ENCODE results near the gene SFTPD. TPM values are rescaled to one million over a fixed set of nuclear protein-coding genes. Genes with fewer than 3 reads are reported as not detected.

The SFTPD gene
- total and polyA plus RNA-seq, 4 experiments from 2014 or later: not detected

- peaks cover 33 to 47% of the 10 kb centered on the region in 2 donors for H3K27me3 Mint-ChIP-seq
- no peak overlapping the region for H3K4me3 Mint-ChIP-seq
- H3K4me1 ChIP-seq (ENCODE audit: insufficient read depth, low read length): no peaks in the 10 kb centered on the region
- intact Hi-C loops (cut with micrococcal nuclease): no loop called here
- H3K27me3 ChIP-seq (ENCODE audit: insufficient read depth, low read length): no peaks in the 10 kb centered on the region
- peaks cover 0 to 6% of the 10 kb centered on the region in 2 donors for H3K36me3 Mint-ChIP-seq
- H3K9me3 Mint-ChIP-seq: peaks cover 0 to 15% (median 4%) of the 10 kb centered on the region in 8 donors
- CTCF ChIA-PET (ENCODE audit: partially characterized antibody): no interaction called here
- H3K27ac ChIP-seq (ENCODE audit: low read depth, low read length): no peak overlapping the region
- H3K9me3 ChIP-seq (ENCODE audit: control insufficient read depth in 1 of 2, low read length in 2 of 2): no peaks in the 10 kb centered on the region
- H3K4me1 Mint-ChIP-seq: peaks cover 3 to 13% (median 7%) of the 10 kb centered on the region in 4 donors
- no peaks in the 10 kb centered on the region for H3K36me3 ChIP-seq (ENCODE audit: insufficient read depth, low read length)
- POLR2A ChIA-PET (ENCODE audit: partially characterized antibody): no interaction called here
- no peak overlapping the region for H3K27ac Mint-ChIP-seq
- no peak for DNase-seq
- no peak overlapping the region for H3K4me3 ChIP-seq (ENCODE audit: low read length in 2 of 2)
Measured at GRCh38 chr10:79983286-79983909, 34.5 kb upstream of the SFTPD start.

DNA sequence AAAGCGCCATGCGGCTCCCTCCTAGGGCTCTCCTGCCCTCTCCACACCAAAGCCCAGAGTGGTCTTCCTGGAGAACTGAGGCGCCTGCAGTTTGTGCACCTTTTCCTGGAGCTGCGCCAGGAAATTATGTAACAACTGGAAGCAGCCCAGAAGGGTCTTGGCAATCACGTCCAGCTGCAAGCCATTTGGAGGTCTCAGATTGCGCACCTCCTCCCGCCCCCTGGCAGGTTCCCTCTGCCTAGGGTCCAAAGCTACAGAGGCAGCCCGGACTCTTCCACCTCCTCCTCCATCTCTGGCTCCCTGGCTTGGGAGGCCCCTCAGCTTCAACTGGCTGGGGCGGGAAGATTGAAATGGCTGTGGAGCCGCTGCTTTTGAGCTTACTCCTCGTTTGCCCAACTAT, 34.0 kb upstream of the SFTPD start:
- no peaks in the 10 kb centered on the region for H3K9me3 ChIP-seq (ENCODE audit: control insufficient read depth in 1 of 2, low read length in 2 of 2)
- no peak overlapping the region for H3K27ac ChIP-seq (ENCODE audit: low read depth, low read length)
- Mint-ChIP-seq H3K4me1 (peaks cover 3 to 13% (median 7%) of the 10 kb centered on the region in 4 donors), H3K9me3 (peaks cover 0 to 11% (median 2%) of the 10 kb centered on the region in 8 donors), H3K27me3 (peaks cover 33 to 47% of the 10 kb centered on the region in 2 donors), H3K27ac (no peak overlapping the region), H3K4me3 (no peak overlapping the region), H3K36me3 (peaks cover 0 to 4% of the 10 kb centered on the region in 2 donors)
- no peaks in the 10 kb centered on the region for H3K4me1 ChIP-seq (ENCODE audit: insufficient read depth, low read length)
- H3K36me3 ChIP-seq (ENCODE audit: insufficient read depth, low read length): no peaks in the 10 kb centered on the region
- ChIA-PET POLR2A (ENCODE audit: partially characterized antibody) (no interaction called here), CTCF (ENCODE audit: partially characterized antibody) (no interaction called here)
- no peaks in the 10 kb centered on the region for H3K27me3 ChIP-seq (ENCODE audit: insufficient read depth, low read length)
- intact Hi-C loops (cut with micrococcal nuclease): no loop called here
- no peak overlapping the region for H3K4me3 ChIP-seq (ENCODE audit: low read length in 2 of 2)
- DNase-seq: no peak

GRCh38 chr10:79982362-79982800, 33.5 kb upstream of the SFTPD start:
- Histone ChIP-seq H3K27ac (ENCODE audit: low read depth, low read length) (no peak overlapping the region), H3K4me3 (ENCODE audit: low read length in 2 of 2) (no peak overlapping the region), H3K27me3 (ENCODE audit: insufficient read depth, low read length) (no peaks in the 10 kb centered on the region), H3K9me3 (ENCODE audit: control insufficient read depth in 1 of 2, low read length in 2 of 2) (no peaks in the 10 kb centered on the region), H3K36me3 (ENCODE audit: insufficient read depth, low read length) (no peaks in the 10 kb centered on the region), H3K4me1 (ENCODE audit: insufficient read depth, low read length) (no peaks in the 10 kb centered on the region)
- H3K27me3 Mint-ChIP-seq: peaks cover 37 to 48% of the 10 kb centered on the region in 2 donors
- no peak for DNase-seq
- peaks cover 3 to 13% (median 7%) of the 10 kb centered on the region in 4 donors for H3K4me1 Mint-ChIP-seq
- POLR2A ChIA-PET (ENCODE audit: partially characterized antibody): no interaction called here
- peaks cover 0 to 6% (median 1%) of the 10 kb centered on the region in 8 donors for H3K9me3 Mint-ChIP-seq
- intact Hi-C loops (cut with micrococcal nuclease): no loop called here
- no peak overlapping the region for H3K4me3 Mint-ChIP-seq
- CTCF ChIA-PET (ENCODE audit: partially characterized antibody): no interaction called here
- H3K36me3 Mint-ChIP-seq: peaks cover 0 to 3% of the 10 kb centered on the region in 2 donors
- H3K27ac Mint-ChIP-seq: no peak overlapping the region

GRCh38 chr10:79981450-79982361, 32.8 kb upstream of the SFTPD start:
- no peak overlapping the region for H3K27ac ChIP-seq (ENCODE audit: low read depth, low read length)
- no peaks in the 10 kb centered on the region for H3K9me3 ChIP-seq (ENCODE audit: control insufficient read depth in 1 of 2, low read length in 2 of 2)
- ChIA-PET CTCF (ENCODE audit: partially characterized antibody) (no interaction called here), POLR2A (ENCODE audit: partially characterized antibody) (no interaction called here)
- Mint-ChIP-seq H3K27ac (no peak overlapping the region), H3K4me3 (peak overlapping the region in 5 of 8 donors; percentile 2 to 64 (median 57)), H3K27me3 (peaks cover 42 to 51% of the 10 kb centered on the region in 2 donors), H3K9me3 (peaks cover 0 to 9% (median 6%) of the 10 kb centered on the region in 8 donors), H3K36me3 (peaks cover 0 to 3% of the 10 kb centered on the region in 2 donors), H3K4me1 (peaks cover 3 to 13% (median 7%) of the 10 kb centered on the region in 4 donors)
- H3K27me3 ChIP-seq (ENCODE audit: insufficient read depth, low read length): no peaks in the 10 kb centered on the region
- H3K36me3 ChIP-seq (ENCODE audit: insufficient read depth, low read length): no peaks in the 10 kb centered on the region
- H3K4me1 ChIP-seq (ENCODE audit: insufficient read depth, low read length): no peaks in the 10 kb centered on the region
- H3K4me3 ChIP-seq (ENCODE audit: low read length in 2 of 2): no peak overlapping the region
- DNase-seq: no peak
- intact Hi-C loops (cut with micrococcal nuclease): no loop called here

- Mint-ChIP-seq H3K27ac (no peak overlapping the region), H3K4me3 (peak overlapping the region in 1 of 8 donors; percentile 63), H3K4me1 (peaks cover 3 to 13% (median 7%) of the 10 kb centered on the region in 4 donors), H3K9me3 (peaks cover 0 to 11% (median 7%) of the 10 kb centered on the region in 8 donors), H3K27me3 (peaks cover 38 to 45% of the 10 kb centered on the region in 2 donors), H3K36me3 (no peaks in the 10 kb centered on the region)
- Histone ChIP-seq H3K27me3 (ENCODE audit: insufficient read depth, low read length) (no peaks in the 10 kb centered on the region), H3K4me1 (ENCODE audit: insufficient read depth, low read length) (no peaks in the 10 kb centered on the region), H3K9me3 (ENCODE audit: control insufficient read depth in 1 of 2, low read length in 2 of 2) (no peaks in the 10 kb centered on the region), H3K4me3 (ENCODE audit: low read length in 2 of 2) (no peak overlapping the region), H3K36me3 (ENCODE audit: insufficient read depth, low read length) (no peaks in the 10 kb centered on the region), H3K27ac (ENCODE audit: low read depth, low read length) (no peak overlapping the region)
- CTCF ChIA-PET (ENCODE audit: partially characterized antibody): no interaction called here
- intact Hi-C loops (cut with micrococcal nuclease): no loop called here
- DNase-seq: no peak
- POLR2A ChIA-PET (ENCODE audit: partially characterized antibody): no interaction called here
Measured at GRCh38 chr10:79980711-79981110, 31.8 kb upstream of the SFTPD start.

DNA sequence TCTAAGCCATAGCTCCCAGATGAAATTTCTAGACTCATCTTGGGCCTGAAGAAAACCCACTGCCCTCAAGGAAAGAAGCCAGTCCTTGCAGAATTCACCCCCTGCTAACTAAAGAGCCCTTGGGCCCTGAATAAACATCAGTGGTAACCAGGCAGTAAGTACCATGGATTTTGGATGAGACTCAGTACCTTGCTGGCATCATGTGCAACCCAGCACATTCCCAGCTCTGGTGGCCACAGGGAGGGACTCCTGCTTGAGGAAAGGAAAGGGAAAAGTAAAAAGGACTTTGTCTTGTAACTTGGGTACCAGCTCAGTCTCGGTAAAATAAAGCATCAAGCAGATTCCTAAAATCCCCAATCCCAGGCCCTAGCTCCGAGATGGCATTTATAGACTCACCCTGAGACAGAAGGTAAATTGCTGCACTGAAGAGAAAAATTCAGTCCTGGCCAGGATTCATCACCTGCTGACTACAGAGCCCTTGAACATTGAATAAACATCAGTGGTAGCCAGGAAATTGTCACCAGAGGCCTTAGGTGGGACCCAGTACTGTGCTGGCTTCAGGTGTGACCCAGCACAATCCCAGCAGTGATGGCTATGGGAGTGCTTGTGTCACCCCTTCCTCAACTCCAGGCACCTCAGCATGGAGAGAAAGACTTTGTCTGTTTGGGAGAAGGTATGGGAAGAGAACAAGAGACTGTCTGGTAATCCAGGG, 31.2 kb upstream of the SFTPD start:
- no peaks in the 10 kb centered on the region for H3K4me1 ChIP-seq (ENCODE audit: insufficient read depth, low read length)

More for the DNA sequence above, 31.2 kb upstream of the SFTPD start:
- Mint-ChIP-seq H3K4me3 (no peak overlapping the region), H3K36me3 (no peaks in the 10 kb centered on the region), H3K27ac (no peak overlapping the region), H3K9me3 (peaks cover 0 to 15% (median 11%) of the 10 kb centered on the region in 8 donors), H3K4me1 (peaks cover 3 to 13% (median 7%) of the 10 kb centered on the region in 4 donors), H3K27me3 (peaks cover 41 to 44% of the 10 kb centered on the region in 2 donors)
- Histone ChIP-seq H3K36me3 (ENCODE audit: insufficient read depth, low read length) (no peaks in the 10 kb centered on the region), H3K9me3 (ENCODE audit: control insufficient read depth in 1 of 2, low read length in 2 of 2) (no peaks in the 10 kb centered on the region), H3K27ac (ENCODE audit: low read depth, low read length) (no peak overlapping the region), H3K4me3 (ENCODE audit: low read length in 2 of 2) (no peak overlapping the region), H3K27me3 (ENCODE audit: insufficient read depth, low read length) (no peaks in the 10 kb centered on the region)
- intact Hi-C loops (cut with micrococcal nuclease): no loop called here
- ChIA-PET POLR2A (ENCODE audit: partially characterized antibody) (no interaction called here), CTCF (ENCODE audit: partially characterized antibody) (no interaction called here)
- no peak for DNase-seq

All from CD4-positive, alpha-beta memory T cell (primary cell).